BJ (cell line): ENCODE results near the gene CEP63. TPM values are rescaled to one million over a fixed set of nuclear protein-coding genes. Genes with fewer than 3 reads are reported as not detected.

ENCODE experiments used
- CTCF ChIA-PET: fragments of 350-600 bp; formaldehyde crosslinking; extraction: SDS; loops from one replicate; lab custom pipeline; 2021; ENCODE audit warnings: antibody characterized with exemption, inconsistent platforms; lab: Yijun Ruan, JAX
- POLR2A ChIA-PET: fragments of 300-600 bp; sonication (Branson Sonifier 250); formaldehyde crosslinking; extraction: SDS; loops from one replicate; lab custom pipeline; 2021; ENCODE audit warnings: antibody characterized with exemption; lab: Charles Lee
- DNase-seq: peaks from one replicate; pipeline ENCODE4 v3.0.0-alpha.2; 2011; ENCODE audit warnings: low read depth
- H3K27me3 ChIP-seq: 2 replicates; pipeline ENCODE4 v1.6.0; 2011; ENCODE audit warnings: low read length; ENCODE audit not compliant: control insufficient read depth, insufficient read depth
- H3K36me3 ChIP-seq: 2 replicates; pipeline ENCODE4 v1.5.1; 2011; ENCODE audit warnings: low read length; ENCODE audit not compliant: control insufficient read depth, insufficient read depth
- H3K4me3 ChIP-seq: 2 replicates; pipeline ENCODE4 v1.5.1; 2011; ENCODE audit warnings: low read depth, mild to moderate bottlenecking, control low read depth, low read length
- polyA plus RNA-seq: library from polyadenylated mRNA; depleted of rRNA; stranded (reverse); fragments of >200 nt; gene quantifications from 2 replicates; pipeline ENCODE4 v1.2.3, GENCODE V29; 2011
- TF ChIP-seq, protein P1 (sequence below): IDR thresholded peaks from 2 replicates; pipeline ENCODE4 v1.5.1; 2011; ENCODE audit warnings: low read depth, mild to moderate bottlenecking, control low read depth, inconsistent platforms, low read length, moderate library complexity; ENCODE audit not compliant: insufficient read depth

CEP63 gene
- polyA plus RNA-seq, 1 experiment = 6.4 TPM

- Histone ChIP-seq H3K4me3 (no peak overlapping the region), H3K27me3 (no peaks in the 10 kb centered on the region), H3K36me3 (no peaks in the 10 kb centered on the region)
- ChIA-PET POLR2A (no interaction called here), CTCF (interaction anchor here (1.0 to 2.8 kb wide), 11 partner anchors 9 to 141 kb away, joined by 3 to 13 read pairs (median 4); partner anchors contain the start of gene AMOTL2)
- DNase-seq = no peak
- TF ChIP-seq, protein P1, sequence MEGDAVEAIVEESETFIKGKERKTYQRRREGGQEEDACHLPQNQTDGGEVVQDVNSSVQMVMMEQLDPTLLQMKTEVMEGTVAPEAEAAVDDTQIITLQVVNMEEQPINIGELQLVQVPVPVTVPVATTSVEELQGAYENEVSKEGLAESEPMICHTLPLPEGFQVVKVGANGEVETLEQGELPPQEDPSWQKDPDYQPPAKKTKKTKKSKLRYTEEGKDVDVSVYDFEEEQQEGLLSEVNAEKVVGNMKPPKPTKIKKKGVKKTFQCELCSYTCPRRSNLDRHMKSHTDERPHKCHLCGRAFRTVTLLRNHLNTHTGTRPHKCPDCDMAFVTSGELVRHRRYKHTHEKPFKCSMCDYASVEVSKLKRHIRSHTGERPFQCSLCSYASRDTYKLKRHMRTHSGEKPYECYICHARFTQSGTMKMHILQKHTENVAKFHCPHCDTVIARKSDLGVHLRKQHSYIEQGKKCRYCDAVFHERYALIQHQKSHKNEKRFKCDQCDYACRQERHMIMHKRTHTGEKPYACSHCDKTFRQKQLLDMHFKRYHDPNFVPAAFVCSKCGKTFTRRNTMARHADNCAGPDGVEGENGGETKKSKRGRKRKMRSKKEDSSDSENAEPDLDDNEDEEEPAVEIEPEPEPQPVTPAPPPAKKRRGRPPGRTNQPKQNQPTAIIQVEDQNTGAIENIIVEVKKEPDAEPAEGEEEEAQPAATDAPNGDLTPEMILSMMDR = peak; percentile 50
These were observed 36.6 kb upstream of the CEP63 start for GRCh38 chr3:134449277-134449676.

- Histone ChIP-seq H3K4me3 (no peak overlapping the region), H3K27me3 (no peaks in the 10 kb centered on the region), H3K36me3 (no peaks in the 10 kb centered on the region)
- ChIA-PET CTCF (interaction anchor here (1.1 to 2.8 kb wide), 8 partner anchors 8 to 86 kb away, joined by 3 to 13 read pairs (median 6); partner anchors contain the start of gene AMOTL2), POLR2A (interaction anchor here (0.5 kb wide), 1 partner anchor 10 kb away, joined by 9 read pairs; no protein-coding TSS in a partner anchor)
- no peak for DNase-seq
- TF ChIP-seq, protein P1 = no peak
These were observed 35.9 kb upstream of the CEP63 start for GRCh38 chr3:134449951-134450350.

DNA sequence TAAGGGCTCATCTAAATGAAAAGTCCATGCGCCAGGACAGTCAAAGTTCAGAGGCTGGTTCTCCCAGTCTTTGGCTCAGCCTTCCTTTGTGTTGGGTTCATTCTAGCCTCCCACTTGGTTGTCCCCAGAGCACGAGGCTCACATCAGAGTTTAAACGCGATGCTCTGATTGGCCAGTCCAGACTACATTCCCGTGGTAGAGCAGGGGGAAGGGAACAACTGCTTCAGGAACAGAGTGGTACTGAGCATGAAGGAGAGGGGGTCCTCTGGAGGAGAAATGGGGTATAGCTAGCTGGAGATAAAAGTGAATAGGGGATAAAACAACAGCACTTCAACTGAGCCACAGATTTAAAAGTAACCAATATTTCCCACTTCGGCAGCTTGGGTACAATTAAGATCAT, 32.2 kb upstream of the CEP63 start:
- Histone ChIP-seq H3K4me3 (no peak overlapping the region), H3K27me3 (no peaks in the 10 kb centered on the region), H3K36me3 (no peaks in the 10 kb centered on the region)
- DNase-seq = no peak
- ChIA-PET CTCF (interaction anchor here (2.1 kb wide), 1 partner anchor 20 kb away, joined by 4 read pairs; no protein-coding TSS in a partner anchor), POLR2A (no interaction called here)
- TF ChIP-seq, protein P1 = no peak

DNA sequence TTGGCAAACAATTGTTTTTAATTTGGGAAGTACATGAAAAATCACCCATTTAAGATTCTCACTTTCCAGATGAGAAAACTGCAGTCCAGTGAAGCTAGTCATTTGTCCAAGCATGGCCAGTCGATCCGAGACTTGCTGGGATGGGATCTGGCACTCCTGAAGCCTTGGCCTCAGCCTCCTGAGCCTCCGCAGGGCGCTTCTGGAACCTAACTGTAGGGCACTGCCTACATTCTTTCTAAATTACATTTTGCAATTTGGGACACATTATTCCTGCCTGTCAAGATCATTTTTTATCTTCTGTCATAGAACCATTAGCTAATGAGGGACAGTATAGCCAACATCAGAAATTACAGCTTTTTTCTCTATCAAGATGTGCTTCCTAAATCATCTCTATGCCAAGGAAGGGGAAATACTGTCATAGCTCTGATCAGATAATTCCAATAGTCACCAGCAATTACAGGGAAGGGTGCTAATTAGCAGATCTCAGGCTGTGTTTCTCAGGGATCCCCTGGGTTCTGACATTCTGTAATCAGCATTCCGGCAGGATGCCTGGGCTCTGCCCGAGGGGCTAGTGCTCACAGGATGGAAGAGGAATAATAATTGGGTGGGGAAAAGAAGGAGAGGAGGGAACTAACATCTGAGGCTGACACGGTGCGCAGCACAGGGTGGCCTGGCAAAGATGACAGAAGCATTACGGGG, 28.3 kb upstream of the CEP63 start:
- ChIA-PET POLR2A (interaction anchor here (0.6 kb wide), 1 partner anchor 93 kb away, joined by 4 read pairs; no protein-coding TSS in a partner anchor), CTCF (interaction anchor here (0.9 to 1.4 kb wide), 5 partner anchors 8 to 103 kb away, joined by 3 to 4 read pairs (median 3); partner anchors contain the start of gene AMOTL2)
- H3K36me3 ChIP-seq = no peaks in the 10 kb centered on the region
- H3K4me3 ChIP-seq = no peak overlapping the region
- no peak for DNase-seq
- H3K27me3 ChIP-seq = no peaks in the 10 kb centered on the region
- TF ChIP-seq, protein P1 = no peak

DNA sequence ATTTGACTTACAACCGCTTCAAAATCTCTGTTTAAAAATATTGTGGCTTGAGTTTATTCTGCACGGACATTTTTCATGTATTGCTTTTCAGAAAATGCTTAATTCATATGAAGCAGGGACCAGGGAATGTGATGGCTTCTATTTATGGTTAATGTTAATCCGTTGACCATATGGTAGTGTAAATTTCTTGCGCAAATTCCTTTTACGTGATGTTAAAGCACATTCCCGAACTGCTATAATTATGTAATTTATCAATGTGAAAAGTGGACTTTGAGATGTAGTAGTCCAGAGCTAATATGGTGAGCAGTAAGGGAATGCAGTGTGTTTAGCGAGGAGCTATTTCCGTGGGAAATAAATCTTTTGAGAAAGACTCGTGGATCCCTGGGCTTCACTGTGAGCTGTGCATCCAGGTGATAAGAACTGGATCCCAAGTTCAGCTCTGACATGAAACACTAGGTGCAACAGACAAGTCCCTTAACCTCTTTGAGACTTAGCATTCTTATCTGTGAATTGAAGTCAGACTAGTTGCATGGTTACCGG, 27.4 kb upstream of the CEP63 start:
- H3K27me3 ChIP-seq = no peaks in the 10 kb centered on the region
- TF ChIP-seq, protein P1 = no peak
- ChIA-PET POLR2A (no interaction called here), CTCF (interaction anchor here (1.4 kb wide), 1 partner anchor 9 kb away, joined by 4 read pairs; no protein-coding TSS in a partner anchor)
- no peak for DNase-seq
- H3K36me3 ChIP-seq = no peaks in the 10 kb centered on the region
- H3K4me3 ChIP-seq = no peak overlapping the region
